GM19351 (cell line): Measurements from ENCODE around the gene CDT1.
A peak's percentile ranks its signal among the peaks of the same experiment; 100 is the strongest.

Source experiments
- ATAC-seq: cut with Tn5 transposase; IDR thresholded peaks from one replicate; pipeline ENCODE4 v1.9.1; 2021; ENCODE audit warnings: mild to moderate bottlenecking, moderate library complexity; ENCODE audit not compliant: unreplicated experiment

CDT1 gene

DNA sequence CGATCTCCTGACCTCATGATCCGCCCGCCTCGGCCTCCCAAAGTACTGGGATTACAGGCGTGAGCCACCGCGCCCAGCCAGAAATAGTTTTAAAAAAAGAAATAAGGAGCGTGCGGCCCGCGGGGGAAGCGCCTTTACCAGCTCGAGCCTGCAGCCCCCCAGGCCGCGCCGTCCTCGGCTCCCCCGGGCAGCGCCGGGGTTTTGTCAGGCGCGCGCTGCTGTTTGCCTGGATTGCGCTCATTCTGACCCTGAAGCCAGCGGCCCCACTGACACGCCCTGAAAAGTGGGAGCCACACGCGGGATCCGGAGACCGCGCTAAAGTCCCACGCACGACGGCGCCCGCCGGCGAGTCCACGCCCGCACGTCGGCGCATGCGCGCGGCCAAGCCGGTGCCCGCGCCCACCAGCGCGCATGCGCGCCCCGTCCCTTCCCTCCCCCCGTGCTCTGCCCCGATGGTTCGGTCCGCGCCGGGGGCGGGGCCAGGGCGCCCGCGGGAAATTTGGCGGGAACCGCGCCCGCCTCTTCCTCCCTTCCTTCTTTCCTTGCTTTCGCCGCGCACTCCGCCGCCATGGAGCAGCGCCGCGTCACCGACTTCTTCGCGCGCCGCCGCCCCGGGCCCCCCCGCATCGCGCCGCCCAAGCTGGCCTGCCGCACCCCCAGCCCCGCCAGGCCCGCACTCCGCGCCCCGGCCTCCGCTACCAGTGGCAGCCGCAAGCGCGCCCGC lies at the start of gene CDT1:
TSS of gene CDT1 (plus strand) at position 526 of the 724 bp plus-strand sequence. CDS start at position 569, 43 bp downstream.
- ATAC-seq, result peak; percentile 56

DNA sequence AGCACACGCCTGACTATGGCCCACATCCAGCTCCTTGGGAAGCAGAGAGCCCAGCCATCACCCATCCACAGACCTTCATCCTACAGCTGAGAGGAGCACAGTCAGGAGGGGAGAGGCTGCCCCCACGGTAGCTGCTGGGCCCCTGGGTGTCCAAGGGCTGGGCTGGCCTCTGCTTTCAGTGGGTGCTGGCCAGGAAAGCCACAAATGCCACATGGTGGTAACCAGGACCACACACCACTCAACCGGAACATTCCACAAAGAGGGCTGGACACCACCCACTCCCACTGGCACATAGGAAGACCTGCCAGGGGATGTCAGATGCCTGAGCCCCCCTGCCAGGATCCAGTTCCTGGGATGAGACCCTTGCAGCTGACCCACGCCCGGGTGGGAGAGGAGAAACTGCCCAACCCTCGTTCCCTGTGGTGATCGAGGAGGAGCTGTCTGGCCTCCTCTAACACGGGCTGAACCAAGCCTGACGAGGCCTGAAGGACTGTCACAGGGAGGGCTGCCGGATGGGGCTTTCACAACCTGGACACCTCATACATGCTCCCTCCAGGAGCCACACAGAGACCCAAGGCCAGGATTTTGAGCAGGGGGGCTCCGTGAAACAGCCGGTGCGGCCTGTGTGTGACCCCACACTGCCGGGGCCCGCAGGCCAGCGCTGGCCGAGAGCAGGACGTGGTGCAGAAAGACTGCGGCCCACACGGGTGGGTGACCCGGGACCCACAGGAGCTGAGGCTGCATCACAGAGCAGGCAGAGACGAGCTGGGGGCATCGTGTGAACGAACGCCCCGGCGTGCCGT lies 49.3 kb upstream of the CDT1 start:
- no peak for ATAC-seq

DNA sequence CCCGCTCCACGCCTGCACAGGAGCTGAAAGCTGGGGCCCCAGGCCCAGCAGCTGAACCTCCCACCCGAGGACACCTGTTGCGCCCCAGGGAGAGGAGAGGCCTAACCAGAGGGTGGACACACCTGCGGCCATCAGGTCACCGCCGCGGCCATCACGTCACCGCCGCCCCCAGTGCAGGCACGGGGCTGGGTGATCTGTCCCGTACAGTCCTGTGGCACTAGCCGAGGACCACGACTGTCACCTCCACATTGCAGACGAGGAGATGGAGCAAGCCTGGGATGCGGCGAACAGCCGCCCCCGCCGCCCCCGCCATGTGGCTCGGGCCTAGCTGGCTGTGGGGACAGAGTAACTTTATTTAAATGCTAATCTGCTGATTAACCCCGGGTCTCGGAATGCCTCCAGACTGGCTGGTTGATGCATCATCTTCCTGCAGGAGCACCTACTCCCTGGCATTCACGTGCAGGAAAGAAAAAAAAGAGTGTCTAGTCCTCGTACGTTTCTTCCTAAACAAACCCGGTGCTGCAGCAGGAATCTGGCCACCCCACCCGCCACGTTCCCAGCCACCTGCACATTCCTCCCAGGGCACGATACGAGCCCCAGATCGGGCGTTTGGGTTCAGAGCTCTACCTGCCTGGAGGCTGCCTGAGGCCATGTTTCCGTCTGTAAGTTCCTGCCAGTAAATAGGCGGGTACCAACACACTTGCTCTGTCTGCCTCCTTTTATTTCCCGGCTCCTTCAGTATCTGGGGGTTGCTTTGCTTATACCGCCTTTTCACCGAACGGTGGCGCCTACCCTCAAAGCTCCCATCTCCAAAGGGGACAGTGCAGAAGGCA lies 48.5 kb upstream of the CDT1 start:
- ATAC-seq, result no peak

DNA sequence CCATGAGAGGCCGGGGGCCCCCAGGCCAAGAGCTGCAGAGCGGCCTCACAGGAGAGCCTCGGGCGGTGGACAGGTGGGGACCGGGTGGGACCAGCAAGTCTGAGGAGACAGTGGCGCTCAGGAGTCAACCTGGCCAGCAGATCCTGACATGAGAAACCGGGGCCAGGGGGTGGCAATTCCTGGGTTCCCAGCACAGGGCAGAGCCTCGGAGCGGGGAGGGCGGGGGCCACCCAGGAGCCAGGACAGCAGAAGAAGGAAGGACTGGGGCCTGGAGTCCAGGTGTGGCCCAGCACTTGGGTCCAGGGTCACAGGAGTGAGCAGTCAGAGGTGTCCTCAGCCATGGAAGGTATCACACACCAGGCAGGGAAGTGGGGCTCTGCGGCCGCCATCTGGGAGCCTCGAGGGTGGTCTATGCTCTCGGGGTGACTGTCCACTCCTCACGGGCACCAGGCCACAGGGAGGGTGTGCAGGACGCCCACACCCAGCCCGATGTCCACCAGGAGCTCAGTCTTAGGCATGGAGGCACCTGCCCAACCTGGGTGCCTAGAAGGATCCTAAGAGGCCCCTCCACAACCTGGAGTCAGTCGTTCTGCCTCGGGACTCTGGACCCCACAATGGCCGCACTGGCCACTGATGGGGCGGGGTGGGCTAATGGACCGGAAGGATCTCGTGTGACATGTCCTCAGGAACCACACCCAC lies 47.7 kb upstream of the CDT1 start:
- no peak for ATAC-seq

DNA sequence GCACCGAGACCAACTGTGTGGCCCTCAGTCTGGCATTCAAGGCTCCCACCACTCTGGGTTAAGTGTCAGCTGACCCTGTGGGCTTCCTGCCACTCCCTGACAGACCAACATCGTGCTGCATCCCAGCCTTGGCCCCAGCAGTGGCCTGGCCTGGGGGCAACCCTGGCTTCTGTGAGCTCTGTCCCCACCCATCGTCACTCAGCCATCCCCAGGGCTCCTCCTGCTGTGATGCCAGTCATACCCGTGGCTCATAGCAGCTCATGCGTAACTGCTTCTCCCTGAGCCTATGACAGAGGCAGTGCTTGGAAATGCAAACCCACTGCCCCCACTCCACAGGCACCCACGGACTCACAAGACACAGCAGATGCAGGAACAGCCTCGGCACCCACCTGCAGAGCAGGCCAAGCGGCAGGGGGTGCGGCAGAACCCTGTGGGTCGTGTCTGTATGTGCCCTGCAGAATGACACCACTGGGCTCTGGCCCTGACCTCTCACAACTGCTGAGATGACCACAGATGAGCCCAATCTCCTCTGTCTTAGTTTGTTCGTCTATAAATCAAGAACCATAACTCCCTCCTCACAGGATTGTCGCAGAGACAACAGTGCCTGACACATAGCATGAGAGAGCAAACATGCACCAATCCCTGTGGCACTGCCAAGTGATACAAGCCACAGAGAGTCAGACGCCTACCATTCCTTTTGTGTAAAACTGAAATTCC lies 45.2 kb upstream of the CDT1 start:
- no peak for ATAC-seq

DNA sequence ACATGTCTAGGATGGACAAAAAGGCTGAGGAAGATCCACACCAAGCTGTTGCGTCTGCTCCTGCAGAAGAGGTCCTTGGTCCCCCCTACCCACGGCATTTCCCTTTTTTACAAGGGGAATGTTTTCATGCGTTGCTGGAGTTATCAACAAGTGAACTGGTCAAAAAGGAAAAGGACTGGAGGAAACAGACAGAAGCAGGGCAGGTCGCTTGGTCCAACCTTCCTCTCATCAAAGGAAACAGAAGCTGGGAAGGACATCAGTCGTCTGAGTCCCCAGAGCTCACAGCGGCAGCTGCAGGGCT lies 44.7 kb upstream of the CDT1 start:
- ATAC-seq, result no peak

DNA sequence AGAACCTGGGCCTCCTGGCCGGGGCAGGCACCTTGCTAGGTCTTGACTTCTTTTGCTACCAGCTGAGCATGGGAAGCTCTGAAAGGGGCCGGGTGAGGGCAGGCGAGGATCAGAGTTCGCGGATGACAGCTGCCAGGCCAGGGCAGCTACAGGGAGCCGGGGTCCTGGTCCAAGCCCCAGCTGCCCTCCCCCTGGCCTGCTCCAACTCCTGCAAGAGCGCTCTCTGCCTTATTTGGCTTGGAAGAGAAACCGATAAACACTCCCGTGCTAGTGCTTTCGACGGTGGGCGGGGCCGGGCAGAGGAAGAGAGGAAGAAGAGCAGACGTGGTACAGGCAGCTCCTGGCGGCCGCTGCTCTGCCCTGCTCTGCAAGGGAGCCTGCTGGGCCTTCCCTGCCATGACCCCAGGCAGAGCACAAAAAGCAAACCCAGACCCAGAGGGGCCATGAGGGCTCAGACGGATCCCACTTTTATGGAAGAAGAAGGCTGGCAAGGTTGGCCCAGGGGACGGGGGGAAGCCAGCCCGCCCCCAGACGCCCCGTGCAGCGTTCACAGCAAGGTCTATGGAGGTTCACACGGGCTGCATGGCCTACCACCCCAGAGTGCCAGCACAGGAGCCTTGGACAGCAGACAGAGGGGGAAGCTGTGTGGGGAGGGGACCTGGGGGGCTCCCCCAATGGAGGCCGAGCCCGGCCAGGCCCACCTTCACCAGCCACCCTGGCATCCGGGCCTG lies 44.2 kb upstream of the CDT1 start:
- no peak for ATAC-seq

DNA sequence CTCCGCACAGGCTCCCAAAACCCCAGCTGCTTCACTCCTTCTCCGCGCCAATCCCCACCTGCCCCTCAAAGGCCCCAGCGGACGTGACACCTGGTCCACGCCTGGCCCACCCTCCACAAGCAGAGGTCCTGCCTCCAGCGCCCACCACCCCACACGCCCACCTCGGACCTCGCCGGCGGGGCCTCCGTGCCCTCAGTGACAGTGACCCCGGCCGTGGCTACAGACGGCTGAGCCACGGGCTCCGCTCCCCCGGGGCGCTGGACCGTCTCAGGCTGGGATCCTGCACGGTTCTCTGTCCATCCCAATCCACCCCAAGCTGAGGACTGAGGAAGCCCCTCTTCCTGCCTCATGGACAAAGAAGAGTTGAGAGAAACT lies 43.6 kb upstream of the CDT1 start:
- no peak for ATAC-seq

DNA sequence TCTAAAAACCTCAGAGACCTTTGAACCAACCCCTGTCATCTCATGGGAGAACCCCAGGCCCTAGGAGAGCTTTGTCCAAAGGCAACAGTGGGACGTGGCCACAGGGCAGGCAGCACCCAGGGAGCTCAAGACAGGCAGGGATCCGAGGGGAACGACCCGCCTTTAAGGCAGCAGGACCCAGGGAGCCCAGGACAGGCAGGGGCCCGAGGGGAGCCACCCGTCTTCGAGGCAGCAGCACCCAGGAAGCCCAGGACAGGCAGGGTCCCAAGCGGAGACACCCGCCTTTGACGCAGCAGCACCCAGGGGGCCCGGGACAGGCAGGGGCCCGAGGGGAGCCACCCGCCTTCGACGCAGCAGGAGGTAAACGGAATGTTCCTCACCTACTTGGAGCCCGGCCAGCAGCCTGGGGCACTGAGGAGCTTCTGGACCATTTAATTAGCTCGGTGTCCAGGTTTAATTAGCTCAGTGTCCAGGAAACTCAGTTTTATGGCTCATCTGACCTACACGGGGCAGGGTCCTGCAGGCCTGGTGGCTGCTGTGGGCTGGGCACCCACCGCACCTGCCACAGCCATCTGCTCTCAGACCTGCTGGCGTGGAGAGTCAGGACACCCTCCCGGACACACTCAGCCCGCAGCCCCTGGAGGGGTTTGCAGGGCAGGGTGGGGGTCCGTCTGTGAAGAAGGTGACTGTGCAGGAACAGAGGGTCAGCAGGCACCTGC lies 43.0 kb upstream of the CDT1 start:
- ATAC-seq, result no peak

DNA sequence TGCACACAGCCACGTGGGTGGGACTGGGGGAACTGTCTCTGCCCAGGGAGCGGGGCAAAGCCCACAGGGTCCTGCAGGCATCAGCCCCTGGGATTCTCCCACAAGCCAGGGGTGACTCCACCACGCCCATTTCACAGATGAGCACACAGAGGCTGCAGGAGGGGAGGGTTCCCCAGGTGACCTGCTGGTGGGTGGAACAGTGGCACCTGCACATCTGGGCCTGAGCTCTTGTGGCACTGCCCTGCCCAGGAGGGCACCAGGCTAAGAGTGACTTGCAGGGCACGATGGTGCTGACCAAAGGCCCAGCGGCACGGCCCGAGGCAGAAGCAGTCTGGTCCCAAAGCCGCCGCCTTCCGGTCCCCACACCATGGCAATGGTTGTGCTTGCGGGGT lies 42.5 kb upstream of the CDT1 start:
- no peak for ATAC-seq

DNA sequence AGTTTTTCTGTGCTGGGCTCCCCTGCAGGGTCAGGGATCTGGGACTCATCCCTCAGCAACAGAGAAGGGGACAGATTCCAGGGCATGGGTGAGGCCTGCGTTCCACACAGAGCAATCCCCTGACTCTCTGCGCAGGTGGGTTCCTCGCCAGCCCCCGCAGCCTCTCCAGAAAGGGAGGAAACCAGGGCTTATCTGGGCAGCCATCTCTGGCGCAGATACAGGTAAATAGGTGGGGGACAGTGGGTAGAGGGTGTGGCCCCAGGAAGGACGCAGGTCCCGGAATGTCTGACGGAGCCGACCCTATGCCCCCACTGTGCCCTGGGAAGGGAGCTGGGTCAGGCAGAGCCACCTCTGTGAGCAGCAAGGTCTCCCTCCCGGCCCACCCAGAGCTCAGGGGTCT lies 41.8 kb upstream of the CDT1 start:
- ATAC-seq, result no peak

DNA sequence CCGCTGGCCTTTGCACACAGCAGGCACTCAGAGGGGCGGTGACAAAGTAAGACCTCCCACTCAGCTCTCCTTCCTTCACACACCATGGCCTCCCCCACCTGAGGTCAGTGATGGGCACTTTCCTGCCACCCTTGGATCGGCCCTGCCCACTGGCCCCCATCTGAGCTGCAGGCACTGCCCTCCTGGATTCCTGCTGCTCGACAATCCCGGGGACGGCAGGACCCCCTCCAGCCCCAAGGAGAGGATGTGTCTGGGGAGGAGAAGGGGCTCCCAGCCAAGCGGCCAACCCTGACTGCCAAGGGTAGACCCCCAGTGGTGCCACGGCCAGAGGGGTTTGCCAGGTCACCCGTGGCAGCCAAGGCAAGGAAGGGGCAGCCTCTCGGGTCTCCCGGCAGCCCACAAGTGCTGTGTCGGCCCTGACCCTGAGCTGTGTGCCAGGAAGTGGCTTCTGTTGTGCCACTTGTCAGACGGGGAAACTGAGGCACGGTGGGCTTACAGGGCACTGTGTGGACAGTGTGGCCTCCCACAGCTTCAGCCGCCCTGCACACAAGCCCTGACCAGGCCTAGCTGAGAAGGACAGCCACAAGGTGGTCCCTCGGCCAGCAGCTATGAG lies 41.2 kb upstream of the CDT1 start:
- ATAC-seq, result no peak

DNA sequence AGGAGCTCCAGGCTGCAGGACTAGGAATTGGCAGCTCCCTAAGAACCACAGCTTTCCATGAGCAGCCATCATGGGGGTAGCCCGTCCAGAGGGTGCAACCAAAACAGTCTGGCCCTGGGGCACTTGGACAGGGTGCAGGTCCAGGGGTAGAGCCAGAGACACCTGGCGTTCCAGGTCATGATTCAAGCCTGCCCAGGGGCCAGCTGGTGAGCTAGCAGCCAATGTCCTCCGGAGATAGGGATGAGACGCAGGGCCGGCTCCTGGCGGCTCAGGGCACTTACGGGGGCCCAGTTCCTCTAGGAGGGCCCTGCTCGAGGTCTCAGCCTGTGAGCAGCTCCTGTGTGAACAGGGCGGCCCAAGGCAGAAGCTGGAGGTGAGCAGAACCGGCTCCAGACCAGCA lies 40.6 kb upstream of the CDT1 start:
- no peak for ATAC-seq

DNA sequence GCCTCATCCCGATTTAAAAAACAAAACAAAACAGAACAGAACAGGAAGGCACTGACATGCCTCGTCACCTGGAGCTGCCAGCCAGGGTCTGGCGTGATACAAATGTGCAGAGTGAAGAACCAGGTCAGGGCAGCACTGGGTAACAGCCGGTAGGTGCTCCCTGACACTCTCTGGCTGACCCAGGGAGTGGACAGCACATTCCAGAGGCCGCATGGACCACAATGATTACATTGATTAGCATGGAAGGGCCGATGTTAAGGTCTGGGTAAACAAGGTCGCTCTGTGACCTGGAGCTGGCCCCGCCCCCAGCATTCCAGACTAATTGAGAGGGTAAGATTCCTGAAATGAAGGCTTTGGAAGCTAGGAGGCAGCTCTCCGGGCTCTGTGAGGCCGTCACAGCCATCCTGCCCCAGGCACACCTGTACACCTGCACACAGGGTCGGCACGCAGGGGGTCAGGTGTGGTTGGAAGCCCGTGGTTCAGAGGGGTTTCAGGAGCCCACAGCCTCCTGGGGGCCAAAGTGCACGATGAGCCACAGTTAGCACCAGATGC lies 40.0 kb upstream of the CDT1 start:
- ATAC-seq, result no peak

DNA sequence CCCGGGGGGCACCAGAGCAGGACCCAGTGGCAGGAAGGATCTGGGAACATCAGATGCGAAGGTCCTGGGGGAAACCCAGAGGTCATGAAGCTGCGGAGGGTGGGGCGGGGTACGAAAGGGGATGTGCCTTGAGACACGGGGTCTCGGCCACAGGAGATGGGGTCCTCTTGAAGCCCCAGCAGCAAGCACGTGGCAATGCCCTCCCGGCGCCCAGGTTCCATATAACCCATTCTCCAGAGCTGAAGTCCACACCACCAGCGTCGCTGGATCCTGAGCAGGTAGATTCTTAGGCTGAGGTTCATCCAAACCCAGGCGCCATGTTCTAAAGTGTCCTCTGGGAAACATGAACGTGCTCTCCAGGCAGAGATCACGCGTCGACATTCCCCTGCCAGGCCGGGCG lies 39.5 kb upstream of the CDT1 start:
- ATAC-seq, result no peak

DNA sequence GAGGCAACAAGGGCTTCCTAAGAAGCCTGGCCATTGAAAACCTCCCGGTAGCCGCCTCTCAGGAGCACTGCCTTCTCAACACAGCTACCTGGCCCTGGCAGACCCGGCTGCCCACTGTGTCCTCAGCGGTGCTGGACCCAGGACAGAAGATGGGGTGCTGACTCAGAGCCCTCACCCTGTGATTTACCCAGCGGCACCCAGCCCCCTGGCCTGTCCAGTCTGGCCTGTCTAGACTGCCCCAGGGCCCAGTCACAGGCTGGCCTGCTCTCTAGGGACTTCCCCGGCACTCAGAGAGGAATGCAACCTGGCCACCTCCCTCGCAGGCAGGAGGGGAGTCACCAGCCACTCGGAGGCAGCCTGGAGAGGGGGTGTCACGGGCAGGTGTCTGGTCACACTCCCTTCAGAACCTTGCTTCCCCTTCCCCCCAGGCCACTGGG lies 38.7 kb upstream of the CDT1 start:
- no peak for ATAC-seq

DNA sequence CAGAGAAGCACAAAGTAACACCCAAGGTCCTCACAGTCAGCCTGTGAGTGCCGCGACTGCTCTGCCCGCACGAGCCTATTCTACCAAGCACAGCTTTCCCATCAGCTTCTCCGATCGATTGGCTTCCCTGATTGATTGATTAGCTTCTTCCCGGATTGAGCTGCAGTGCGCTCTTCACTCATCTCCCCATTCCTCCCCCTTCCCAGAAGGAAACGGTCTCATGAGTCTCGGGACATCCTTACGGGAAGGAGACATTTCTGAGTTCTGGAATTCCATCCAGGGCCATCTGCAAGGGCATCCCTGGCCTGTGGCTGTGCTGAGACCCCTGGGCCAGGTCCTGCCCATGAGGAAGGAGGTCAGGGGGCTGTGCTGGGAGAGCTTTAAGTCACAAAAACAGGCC lies 36.6 kb upstream of the CDT1 start:
- ATAC-seq, result no peak

DNA sequence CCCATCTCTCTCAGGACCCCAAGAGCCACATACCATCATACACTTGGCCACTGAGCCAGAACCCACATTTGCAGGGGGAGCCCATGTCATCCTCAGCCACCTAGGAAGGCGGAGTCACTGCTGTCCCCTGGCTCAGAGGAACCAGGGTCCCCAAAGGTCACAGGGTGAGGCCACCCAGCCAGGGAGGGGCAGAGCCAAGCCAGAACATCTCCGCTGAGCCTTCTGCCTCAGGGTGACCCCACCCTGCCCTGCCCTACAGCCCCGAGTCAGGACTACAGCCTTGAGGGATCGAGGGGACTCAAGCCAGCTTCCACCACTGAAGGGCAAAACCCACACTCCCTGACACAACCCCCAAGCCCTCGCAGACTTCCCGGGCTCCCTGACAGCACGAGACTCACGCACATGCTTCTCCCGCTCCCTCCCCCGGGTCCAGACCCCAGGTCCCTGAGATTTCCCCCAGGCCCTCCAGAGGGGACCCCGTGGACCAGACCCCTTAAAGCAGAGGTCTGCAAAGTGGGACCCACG lies 36.0 kb upstream of the CDT1 start:
- no peak for ATAC-seq
